GOT3 (cell line): ENCODE results near the gene MYO1C.
"Not testable (repeated sequence)": the region's sequence is repeated elsewhere in the genome, so short reads cannot be mapped to it uniquely, and the experiment has no call there.

Experiments used
- DNase-seq: peaks from one replicate; lab custom pipeline; 2025; ENCODE audit warnings: mixed read lengths; lab: John Stamatoyannopoulos, UW

MYO1C gene

DNA sequence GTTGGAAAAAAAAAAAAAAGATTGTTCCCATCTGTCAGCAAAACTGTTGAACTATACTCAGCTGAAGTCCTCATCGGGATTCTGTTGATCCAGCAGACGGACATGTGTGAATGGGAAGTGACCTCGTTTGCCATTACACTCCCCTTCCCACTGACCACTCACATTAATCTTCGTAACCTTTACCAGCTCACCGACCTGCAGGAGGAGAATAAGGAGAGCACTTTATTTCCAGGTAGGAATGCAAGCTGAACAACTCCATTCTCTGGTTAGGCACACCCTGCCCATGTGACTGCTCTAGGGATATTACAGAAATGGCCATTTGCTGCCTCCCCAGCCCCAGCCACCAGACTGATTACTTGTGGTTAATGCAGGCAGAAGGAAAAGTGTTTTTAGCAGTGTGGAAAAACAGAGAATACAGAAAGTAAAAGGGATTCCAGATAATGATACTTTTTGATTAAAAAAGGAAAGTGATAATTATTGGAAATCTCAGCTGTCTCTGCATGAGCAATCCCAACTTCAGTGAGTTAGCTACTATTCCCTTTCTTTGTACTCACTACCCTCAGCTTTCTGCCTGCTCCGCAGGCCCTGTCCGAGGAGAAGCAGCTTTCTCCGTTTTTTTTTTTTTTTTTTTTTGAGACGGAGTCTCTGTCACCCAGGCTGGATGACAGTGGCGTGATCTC lies 68.9 kb downstream of the MYO1C start:
- DNase-seq = no peak

DNA sequence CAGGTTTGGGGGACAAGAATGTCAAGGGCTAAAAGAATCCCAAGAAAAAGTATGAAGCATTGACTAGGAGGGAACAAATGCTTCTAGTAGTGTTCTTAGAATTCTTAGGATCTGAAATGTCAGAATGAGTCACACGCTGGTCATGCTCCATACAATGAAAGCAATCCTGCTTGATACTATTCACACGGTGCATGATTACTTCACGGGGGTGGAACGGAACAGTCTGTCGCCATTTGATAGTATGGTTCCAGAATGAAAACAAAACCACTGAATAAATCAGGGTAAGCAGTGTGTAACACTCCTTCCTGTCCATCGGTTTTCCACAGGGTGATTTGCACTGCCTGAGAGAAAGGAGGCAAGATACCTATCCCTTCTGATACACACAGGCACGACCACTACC lies 69.6 kb downstream of the MYO1C start:
- no peak for DNase-seq

DNA sequence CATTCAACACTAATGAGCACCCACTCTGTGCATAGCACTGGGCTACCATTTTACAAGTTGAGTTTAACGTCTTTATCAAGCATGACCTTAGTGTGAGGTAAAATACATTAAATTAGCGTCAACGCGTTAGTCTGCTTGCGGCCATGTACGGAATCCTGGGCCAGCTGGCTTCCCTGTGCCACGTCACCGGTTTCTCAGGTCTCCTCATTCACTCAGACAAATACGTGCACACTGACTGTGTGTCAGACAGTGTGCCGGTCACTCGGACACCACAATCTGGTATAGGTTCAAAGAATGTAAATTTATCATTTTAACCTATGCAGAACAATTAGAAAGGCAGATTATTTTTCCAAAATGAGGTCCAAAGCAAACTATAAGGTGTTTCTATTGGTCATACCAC lies 71.0 kb downstream of the MYO1C start:
- no peak for DNase-seq

DNA sequence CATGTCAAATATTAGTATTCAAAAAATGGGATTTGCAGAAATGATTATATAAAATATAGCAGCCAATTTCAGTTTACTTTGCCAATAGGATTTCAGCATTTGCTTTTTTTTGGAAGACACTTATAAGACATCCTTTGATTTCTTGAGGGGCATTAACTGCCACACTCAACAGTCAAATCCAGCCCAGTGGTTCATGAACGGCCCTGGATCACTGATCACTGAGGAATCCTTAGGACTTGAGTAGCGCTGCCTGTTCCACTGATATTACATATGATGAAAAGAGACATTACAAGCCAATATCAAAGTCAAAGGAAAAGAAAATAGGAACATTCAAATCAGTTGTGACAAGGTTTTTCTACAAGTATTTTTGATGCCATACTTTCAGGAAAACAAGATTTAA lies 71.5 kb downstream of the MYO1C start:
- DNase-seq = no peak

DNA sequence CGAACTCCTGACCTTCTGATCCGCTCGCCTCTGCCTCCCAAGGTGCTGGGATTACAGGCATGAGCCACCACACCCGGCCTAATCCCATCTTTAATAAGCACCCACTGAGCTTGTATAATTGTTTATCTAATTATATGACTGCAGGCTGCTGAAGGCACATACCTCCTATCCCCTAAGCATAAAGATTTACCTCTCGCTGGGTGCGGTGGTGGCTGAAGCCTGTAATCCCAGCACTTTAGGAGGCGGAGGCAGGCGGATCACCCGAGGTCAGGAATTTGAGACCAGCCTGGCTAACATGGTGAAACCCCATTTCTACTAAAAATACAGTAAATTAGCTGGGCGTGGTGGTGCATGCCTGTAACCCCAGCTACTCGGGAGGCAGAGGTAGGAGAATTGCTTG lies 72.3 kb downstream of the MYO1C start:
- DNase-seq = no peak

DNA sequence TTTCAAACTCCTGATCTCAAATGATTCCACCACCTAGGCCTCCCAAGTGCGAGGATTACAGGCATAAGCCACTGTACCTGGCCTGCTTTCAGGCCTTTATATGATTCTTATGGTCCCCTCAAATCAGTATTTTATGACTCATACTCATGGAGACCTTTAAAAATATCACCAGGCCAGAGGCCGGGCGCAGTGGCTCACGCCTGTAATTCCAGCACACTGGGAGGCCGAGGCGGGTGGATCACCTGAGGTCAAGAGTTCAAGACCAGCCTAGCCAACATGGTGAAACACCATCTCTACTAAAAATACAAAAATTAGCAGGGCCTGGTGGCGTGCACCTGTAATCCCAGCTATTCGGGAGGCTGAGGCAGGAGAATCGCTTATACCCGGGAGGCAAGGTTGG lies 74.0 kb downstream of the MYO1C start:
- not testable (repeated sequence) for DNase-seq

DNA sequence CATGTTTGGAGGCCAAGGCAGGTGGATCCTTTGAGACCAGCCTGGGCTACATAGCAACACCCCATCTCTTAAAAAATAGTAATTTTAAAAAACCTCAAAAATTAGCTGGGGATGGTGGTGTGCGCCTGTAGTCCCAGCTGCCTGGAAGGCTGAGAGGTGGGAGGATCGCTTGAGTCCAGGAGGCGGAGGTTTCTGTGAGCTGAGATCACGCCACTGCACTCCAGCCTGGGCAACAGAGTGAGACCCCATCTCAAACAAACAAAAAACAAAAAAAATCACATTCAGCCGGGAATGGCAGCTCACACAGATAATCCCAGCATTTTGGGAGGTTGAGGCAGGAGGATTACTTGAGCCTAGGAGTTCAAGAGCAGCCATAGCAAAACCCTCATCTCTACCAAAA lies 76.1 kb downstream of the MYO1C start:
- DNase-seq = no peak

DNA sequence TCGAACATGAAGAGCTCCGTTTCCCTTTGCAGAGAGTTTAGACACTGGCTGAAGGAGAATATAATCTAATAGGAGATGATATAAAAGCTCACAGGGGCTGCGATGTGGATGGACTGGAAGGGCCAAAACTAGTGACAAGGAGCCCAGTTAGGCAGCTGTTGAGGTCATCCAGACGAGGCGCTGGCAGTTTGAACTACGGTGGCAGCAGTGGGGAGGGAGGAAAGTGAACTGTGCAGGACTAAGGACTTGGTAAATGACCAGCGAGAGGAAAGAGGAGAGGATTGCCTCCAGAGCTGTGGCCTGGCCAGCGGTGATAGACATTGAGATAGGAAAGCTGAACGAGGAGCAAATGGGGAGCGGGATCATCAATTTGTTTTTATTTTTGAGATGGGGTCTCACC lies 77.9 kb downstream of the MYO1C start:
- DNase-seq = no peak
